Choroid plexus epithelial cell (primary cell): ENCODE results near the gene RBM6.
"Not testable (repeated sequence)": the region's sequence is repeated elsewhere in the genome, so short reads cannot be mapped to it uniquely, and the experiment has no call there.

Source experiments
- DNase-seq: peaks from one replicate; pipeline ENCODE4 v3.0.0-alpha.2; 2010; ENCODE audit warnings: low read depth
- H3K4me3 ChIP-seq: 2 replicates; pipeline ENCODE4 v1.5.1; 2011; ENCODE audit warnings: low read depth, mild to moderate bottlenecking, control low read depth, low read length, moderate library complexity
- CTCF ChIP-seq: conservative IDR thresholded peaks from 2 replicates; pipeline ENCODE4 v1.5.1; 2011; ENCODE audit warnings: low read depth, mild to moderate bottlenecking, control low read depth, inconsistent platforms, low read length, moderate library complexity

The RBM6 gene

GRCh38 chr3:50003216-50003615 lies 63.3 kb downstream of the RBM6 start:
- H3K4me3 ChIP-seq, result no peak overlapping the region
- TF ChIP-seq CTCF, result no peak
- DNase-seq, result peak; percentile 12

- H3K4me3 ChIP-seq, result no peak overlapping the region
- no peak for TF ChIP-seq CTCF
- peak; percentile 4 for DNase-seq
Observed at GRCh38 chr3:50003824-50004223, 63.9 kb downstream of the RBM6 start.

- peak; percentile 43 for DNase-seq
- no peak overlapping the region for H3K4me3 ChIP-seq
- TF ChIP-seq CTCF, result no peak
Observed at GRCh38 chr3:50008931-50009330, 69.0 kb downstream of the RBM6 start.

- no peak for DNase-seq
- H3K4me3 ChIP-seq, result no peak overlapping the region
- no peak for TF ChIP-seq CTCF
Observed at GRCh38 chr3:50010959-50011358, 71.0 kb downstream of the RBM6 start.

GRCh38 chr3:50015918-50016317 lies 76.0 kb downstream of the RBM6 start:
- H3K4me3 ChIP-seq, result no peak overlapping the region
- TF ChIP-seq CTCF, result no peak
- no peak for DNase-seq

- DNase-seq, result peak; percentile 44
- TF ChIP-seq CTCF, result no peak
- H3K4me3 ChIP-seq, result no peak overlapping the region
Observed at GRCh38 chr3:50028346-50028745, 88.4 kb downstream of the RBM6 start.

- H3K4me3 ChIP-seq, DNase-seq: not testable (repeated sequence)
Observed at GRCh38 chr3:50031201-50031600, 91.3 kb downstream of the RBM6 start.

GRCh38 chr3:50044976-50045375 lies 105.0 kb downstream of the RBM6 start:
- no peak for TF ChIP-seq CTCF
- DNase-seq, result peak; percentile 25

More at GRCh38 chr3:50044976-50045375, 105.0 kb downstream of the RBM6 start:
- H3K4me3 ChIP-seq, result no peak overlapping the region
